Measurements from ENCODE around the gene BAIAP3. TPM values are rescaled to one million over a fixed set of nuclear protein-coding genes. Genes with fewer than 3 reads are reported as not detected.

The BAIAP3 gene
- total and polyA plus RNA-seq, 4 donors, result 4.5 to 46.6 (median 11.9) TPM

DNA sequence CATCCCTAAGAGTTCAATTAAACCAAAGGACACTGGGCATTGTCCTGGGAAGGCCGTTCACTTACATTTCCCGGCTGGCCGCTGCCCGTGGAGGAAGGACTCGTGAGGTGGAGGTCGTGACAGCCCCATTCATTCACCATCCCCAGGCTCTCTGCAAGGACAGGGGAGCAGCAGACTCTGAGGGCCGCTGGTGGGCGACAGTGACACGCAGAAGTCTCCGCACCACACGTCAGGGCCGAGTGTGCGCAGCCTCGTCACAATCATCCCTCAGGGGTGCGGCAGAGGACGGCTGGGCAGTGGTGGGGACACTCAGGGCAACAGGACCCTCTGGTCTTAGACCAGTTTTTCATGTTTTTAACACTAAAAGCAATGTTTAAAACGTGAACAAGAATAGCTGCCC is 59.4 kb downstream of the BAIAP3 start:
- Histone ChIP-seq H3K9me3 (ENCODE audit: control insufficient read depth in 4 of 4, insufficient read depth in 3 of 4, low read length in 3 of 4) (no peaks in the 10 kb centered on the region), H3K9ac (ENCODE audit: insufficient read depth in 1 of 2, low read length in 2 of 2) (no peak overlapping the region), H3K36me3 (ENCODE audit: control insufficient read depth in 4 of 4, insufficient read depth in 4 of 4, low read length in 4 of 4) (peaks cover 0 to 42% (median 19%) of the 10 kb centered on the region in 4 donors), H3K27ac (ENCODE audit: low read depth in 1 of 2, low read length in 1 of 2) (no peak overlapping the region), H3K27me3 (ENCODE audit: control insufficient read depth in 3 of 3, insufficient read depth in 3 of 3, low read length in 2 of 3) (no peaks in the 10 kb centered on the region), H3K4me3 (no peak overlapping the region), H3K4me1 (ENCODE audit: control insufficient read depth in 5 of 5, insufficient read depth in 5 of 5, low read length in 5 of 5) (no peaks in the 10 kb centered on the region)
- TF ChIP-seq, protein P1, sequence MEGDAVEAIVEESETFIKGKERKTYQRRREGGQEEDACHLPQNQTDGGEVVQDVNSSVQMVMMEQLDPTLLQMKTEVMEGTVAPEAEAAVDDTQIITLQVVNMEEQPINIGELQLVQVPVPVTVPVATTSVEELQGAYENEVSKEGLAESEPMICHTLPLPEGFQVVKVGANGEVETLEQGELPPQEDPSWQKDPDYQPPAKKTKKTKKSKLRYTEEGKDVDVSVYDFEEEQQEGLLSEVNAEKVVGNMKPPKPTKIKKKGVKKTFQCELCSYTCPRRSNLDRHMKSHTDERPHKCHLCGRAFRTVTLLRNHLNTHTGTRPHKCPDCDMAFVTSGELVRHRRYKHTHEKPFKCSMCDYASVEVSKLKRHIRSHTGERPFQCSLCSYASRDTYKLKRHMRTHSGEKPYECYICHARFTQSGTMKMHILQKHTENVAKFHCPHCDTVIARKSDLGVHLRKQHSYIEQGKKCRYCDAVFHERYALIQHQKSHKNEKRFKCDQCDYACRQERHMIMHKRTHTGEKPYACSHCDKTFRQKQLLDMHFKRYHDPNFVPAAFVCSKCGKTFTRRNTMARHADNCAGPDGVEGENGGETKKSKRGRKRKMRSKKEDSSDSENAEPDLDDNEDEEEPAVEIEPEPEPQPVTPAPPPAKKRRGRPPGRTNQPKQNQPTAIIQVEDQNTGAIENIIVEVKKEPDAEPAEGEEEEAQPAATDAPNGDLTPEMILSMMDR (IDR thresholded peaks at IDR 0.05; ENCODE audit: control extremely low read depth, extremely low read depth), result no peak
- WGBS, 2 donors, result 95 to 96% methylated on average over 17 of the region's 17 CpGs
- ATAC-seq (ENCODE audit: insufficient read depth, low FRiP score) (no peak), DNase-seq (no peak)

DNA sequence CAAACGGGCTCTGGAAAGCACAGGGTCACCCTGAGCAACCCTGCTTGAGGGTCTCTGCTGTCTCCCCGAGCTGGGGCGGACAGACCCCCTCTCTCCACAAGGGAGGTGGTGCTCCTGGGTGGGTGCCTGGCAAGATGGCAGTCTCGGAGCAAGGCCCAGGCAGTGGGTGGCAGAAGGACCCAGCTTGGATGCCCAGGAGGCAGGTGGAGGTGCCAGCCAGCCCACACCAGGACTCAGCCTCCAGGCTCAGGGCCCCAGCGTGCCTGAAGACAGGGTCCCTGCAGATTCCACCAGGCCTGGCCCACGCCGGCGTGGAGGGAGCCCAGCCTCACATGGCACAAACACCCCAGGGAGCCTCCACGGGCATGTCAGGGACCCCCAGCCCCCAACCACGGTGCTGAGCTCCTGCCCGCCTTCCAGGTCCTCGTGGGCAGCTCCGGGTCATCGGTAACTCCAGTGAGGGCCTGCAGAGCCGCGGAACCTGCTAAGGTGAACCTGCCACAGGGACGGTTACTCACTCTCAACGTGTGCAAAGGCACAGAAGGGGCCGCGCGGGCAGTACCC is 60.2 kb downstream of the BAIAP3 start:
- TF ChIP-seq, protein P1 (IDR thresholded peaks at IDR 0.05; ENCODE audit: control extremely low read depth, extremely low read depth), result no peak
- Histone ChIP-seq H3K9ac (ENCODE audit: insufficient read depth in 1 of 2, low read length in 2 of 2) (no peak overlapping the region), H3K9me3 (ENCODE audit: control insufficient read depth in 4 of 4, insufficient read depth in 3 of 4, low read length in 3 of 4) (no peaks in the 10 kb centered on the region), H3K27ac (ENCODE audit: low read depth in 1 of 2, low read length in 1 of 2) (no peak overlapping the region), H3K36me3 (ENCODE audit: control insufficient read depth in 4 of 4, insufficient read depth in 4 of 4, low read length in 4 of 4) (peaks cover 0 to 43% (median 20%) of the 10 kb centered on the region in 4 donors), H3K4me1 (ENCODE audit: control insufficient read depth in 5 of 5, insufficient read depth in 5 of 5, low read length in 5 of 5) (no peaks in the 10 kb centered on the region), H3K27me3 (ENCODE audit: control insufficient read depth in 3 of 3, insufficient read depth in 3 of 3, low read length in 2 of 3) (no peaks in the 10 kb centered on the region), H3K4me3 (no peak overlapping the region)
- DNase-seq (no peak), ATAC-seq (ENCODE audit: insufficient read depth, low FRiP score) (no peak)
- 96 to 98% methylated on average over 21 of the region's 21 CpGs for WGBS, 2 donors

DNA sequence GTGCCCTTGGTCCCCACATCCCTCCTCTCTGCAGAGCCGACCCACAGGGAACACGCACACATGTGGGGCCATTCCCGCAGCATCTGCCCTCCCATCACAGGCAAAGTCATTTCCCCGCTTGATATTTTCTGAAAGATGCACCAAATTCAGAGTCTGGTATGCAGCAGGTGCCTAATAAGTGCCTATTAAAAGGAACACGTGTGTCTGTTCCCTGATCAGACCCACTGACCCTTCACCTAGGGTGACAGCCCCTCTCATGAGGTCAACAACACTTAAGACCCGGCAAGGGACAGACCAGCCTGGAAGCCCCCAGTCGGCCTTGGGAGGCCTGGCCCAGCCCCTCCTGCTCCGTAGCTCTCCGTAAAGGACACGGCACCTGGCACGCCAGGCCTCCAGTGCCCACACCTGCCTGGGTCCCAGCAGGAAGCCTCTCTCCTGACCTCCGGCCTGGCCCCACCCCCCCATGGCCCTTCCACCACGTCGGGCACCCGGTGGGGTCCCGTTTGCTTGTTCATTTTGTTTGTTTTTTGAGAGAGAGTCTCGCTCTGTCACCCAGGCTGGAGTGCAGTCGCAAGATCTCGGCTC is 61.0 kb downstream of the BAIAP3 start:
- Histone ChIP-seq H3K9ac (ENCODE audit: insufficient read depth in 1 of 2, low read length in 2 of 2) (no peak overlapping the region), H3K4me1 (ENCODE audit: control insufficient read depth in 5 of 5, insufficient read depth in 5 of 5, low read length in 5 of 5) (no peaks in the 10 kb centered on the region), H3K36me3 (ENCODE audit: control insufficient read depth in 4 of 4, insufficient read depth in 4 of 4, low read length in 4 of 4) (peaks cover 0 to 44% (median 21%) of the 10 kb centered on the region in 4 donors), H3K4me3 (no peak overlapping the region), H3K27me3 (ENCODE audit: control insufficient read depth in 3 of 3, insufficient read depth in 3 of 3, low read length in 2 of 3) (no peaks in the 10 kb centered on the region), H3K9me3 (ENCODE audit: control insufficient read depth in 4 of 4, insufficient read depth in 3 of 4, low read length in 3 of 4) (no peaks in the 10 kb centered on the region), H3K27ac (ENCODE audit: low read depth in 1 of 2, low read length in 1 of 2) (no peak overlapping the region)
- TF ChIP-seq, protein P1 (IDR thresholded peaks at IDR 0.05; ENCODE audit: control extremely low read depth, extremely low read depth), result no peak
- ATAC-seq (ENCODE audit: insufficient read depth, low FRiP score), result no peak
- DNase-seq, result no peak
- WGBS, 2 donors, result 92% methylated on average over 18 to 19 of the region's 19 CpGs
